GM12878 (cell line): ENCODE data around the gene GAS6. TPM values are rescaled to one million over a fixed set of nuclear protein-coding genes. Genes with fewer than 3 reads are reported as not detected.

Experiments used
- ATAC-seq: fragments of 200-7000 bp; cut with Tn5 transposase; 3 replicates; pipeline ENCODE4 v1.9.1; 2020; ENCODE audit warnings: mild to moderate bottlenecking, moderate library complexity
- BruUV-seq: library from RNA; stranded (reverse); fragments of 400-500 nt; replicated peaks from 2 replicates; lab custom pipeline; 2021; lab: Mats Ljungman, UMichigan
- CTCF ChIA-PET: fragments of 300-600 bp; sonication (Branson Sonifier 250); formaldehyde crosslinking; extraction: SDS; loops from one replicate; lab custom pipeline; 2021; ENCODE audit warnings: inconsistent platforms; lab: Yijun Ruan, JAX
- POLR2A ChIA-PET: fragments of 350-600 bp; formaldehyde crosslinking; extraction: SDS; loops from one replicate; lab custom pipeline; 2021; ENCODE audit warnings: inconsistent platforms; lab: Charles Lee
- RAD21 ChIA-PET: fragments of 300-600 bp; sonication (Branson Sonifier 250); formaldehyde crosslinking; loops from one replicate; lab custom pipeline; 2023; ENCODE audit warnings: antibody characterized with exemption; ENCODE audit not compliant: unreplicated experiment; lab: Charles Lee
- SMC1A ChIA-PET: fragments of 300-600 bp; sonication (Branson Sonifier 250); formaldehyde crosslinking; loops from one replicate; lab custom pipeline; 2023; ENCODE audit not compliant: unreplicated experiment, uncharacterized antibody; lab: Charles Lee
- DNase-seq: peaks from one replicate; pipeline ENCODE4 v3.0.0-alpha.2; 2011; ENCODE audit warnings: low read depth, low spot score
- FAIRE-seq: peaks from 3 replicates; lab custom pipeline; 2011; peaks lifted over from hg19 to GRCh38; lab: Jason Lieb, UNC
- H2AFZ ChIP-seq: 2 replicates; pipeline ENCODE4 v1.6.0; 2011; ENCODE audit warnings: low read depth, low read length, control low read depth; ENCODE audit not compliant: control insufficient read depth
- H3K27ac ChIP-seq: 2 replicates; pipeline ENCODE4 v1.5.1; 2011; ENCODE audit warnings: control low read depth; ENCODE audit not compliant: control insufficient read depth, insufficient read depth
- H3K27me3 ChIP-seq, 2 experiments: replicated peaks in 1 of 2; 2 replicates each; pipeline versions ENCODE4 v1.6.0 to v1.6.1; 2011; ENCODE audit warnings: low read length in 1 of 2; ENCODE audit not compliant: control insufficient read depth in 2 of 2, insufficient read depth in 2 of 2
- H3K36me3 ChIP-seq, 2 experiments: 2 replicates each; pipeline ENCODE4 v1.5.1; 2011; ENCODE audit warnings: low read length in 1 of 2; ENCODE audit not compliant: control insufficient read depth in 2 of 2, insufficient read depth in 2 of 2
- H3K4me1 ChIP-seq: 2 replicates; pipeline ENCODE4 v1.6.1; 2011; ENCODE audit warnings: mild to moderate bottlenecking, low read length, moderate library complexity, mixed read lengths; ENCODE audit not compliant: control insufficient read depth, insufficient read depth
- H3K4me2 ChIP-seq: 2 replicates; pipeline ENCODE4 v1.6.0; 2011; ENCODE audit warnings: control low read depth; ENCODE audit not compliant: control insufficient read depth, insufficient read depth
- H3K4me3 ChIP-seq: fragments of 200-600 bp; sonication (generic); 2 replicates; pipeline ENCODE4 v1.5.1; 2016
- H3K79me2 ChIP-seq: 2 replicates; pipeline ENCODE4 v1.6.0; 2011; ENCODE audit warnings: low read length; ENCODE audit not compliant: control insufficient read depth, insufficient read depth
- H3K9ac ChIP-seq: 2 replicates; pipeline ENCODE4 v1.8.0; 2011; ENCODE audit warnings: low read length, control low read depth, mixed read lengths; ENCODE audit not compliant: control insufficient read depth, insufficient read depth
- H3K9me3 ChIP-seq: replicated peaks from 3 replicates; pipeline ENCODE4 v1.5.1; 2011; ENCODE audit warnings: mild to moderate bottlenecking, low read length; ENCODE audit not compliant: control insufficient read depth, insufficient read depth
- H4K20me1 ChIP-seq: 2 replicates; pipeline ENCODE4 v1.6.0; 2011; ENCODE audit not compliant: control insufficient read depth, insufficient read depth
- BACH1 ChIP-seq: fragments of 450-650 bp; IDR thresholded peaks from 2 replicates; pipeline ENCODE4 v1.6.1; 2017; ENCODE audit warnings: mild to moderate bottlenecking, borderline replicate concordance
- BMI1 ChIP-seq: fragments of 450-650 bp; IDR thresholded peaks from 2 replicates; pipeline ENCODE4 v1.6.1; 2016; ENCODE audit warnings: mild to moderate bottlenecking, moderate library complexity, borderline replicate concordance
- BRCA1 ChIP-seq: IDR thresholded peaks from 2 replicates; pipeline ENCODE4 v1.6.1; 2011; ENCODE audit warnings: low read depth, low read length, improper control_type of control experiment
- HCFC1 ChIP-seq: fragments of 150-350 bp; IDR thresholded peaks from 2 replicates; pipeline ENCODE4 v1.6.1; 2014; ENCODE audit warnings: low read length
- PAX5 ChIP-seq: IDR thresholded peaks from 2 replicates; pipeline ENCODE4 v1.6.1; 2011; ENCODE audit warnings: low read depth, low read length, borderline replicate concordance
- ZNF622 ChIP-seq: fragments of 450-650 bp; IDR thresholded peaks from 2 replicates; pipeline ENCODE4 v1.6.1; 2017; ENCODE audit warnings: mild to moderate bottlenecking, inconsistent platforms
- WGBS: methylation state at CpG from one replicate; pipeline ENCODE4 v1.1.6; 2016; ENCODE audit warnings: low lambda C conversion rate; ENCODE audit not compliant: insufficient replicate concordance, insufficient coverage; ENCODE audit errors: missing lambda C conversion rate; 5-methylcytosine and 5-hydroxymethylcytosine counted together
- in situ Hi-C: fragments of 300-500 bp; cut with MboI; formaldehyde crosslinking; loops from 9 replicates; pipeline ENCODE4 v1.14.3; 2018; ENCODE audit warnings: mixed read lengths
- intact Hi-C: fragments of 100-400 bp; cut with micrococcal nuclease; formaldehyde crosslinking; loops from one replicate; pipeline ENCODE4 v1.14.2; 2022; ENCODE audit not compliant: unreplicated experiment
- polyA plus RNA-seq, 11 experiments: library from polyadenylated mRNA; depleted of rRNA in 4 of 11; unstranded in 6 of 11; stranded (reverse) in 5 of 11; fragments of >200 nt; fragmentation: Nextera tagmentation in 4 of 11; fragmentation: Illumina TruSeq in 1 of 11; extraction: Ambion mirVana in 4 of 11; extraction: Trizol in 1 of 11; gene quantifications; 1 replicate in 1 of 11; 2 replicates in 10 of 11; pipeline versions ENCODE4 v1.2.1 to v1.2.3, GENCODE V29; 2011 to 2016; ENCODE audit warnings: inconsistent platforms in 2 of 11, missing spikeins in 2 of 11, low read depth in 1 of 11
- total RNA-seq, 4 experiments: library from RNA; depleted of rRNA in 3 of 4; stranded (reverse); fragments of >200 nt in 3 of 4; fragmentation: Illumina TruSeq in 1 of 4; extraction: Trizol in 1 of 4; gene quantifications; 2 replicates each; pipeline versions ENCODE4 v1.2.1 to v1.2.3, GENCODE V29; 2013 to 2021
- TF ChIP-seq, protein P1 (sequence below): fragments of 450-650 bp; formaldehyde crosslinking; IDR thresholded peaks from 2 replicates; pipeline ENCODE4 v1.4.0; 2022; ENCODE audit warnings: mild to moderate bottlenecking, moderate library complexity

GAS6 gene
- total and polyA plus RNA-seq, 10 of the 15 experiments (the other 5 are each of a cell fraction or from before 2014, with no cell fraction given): 0.03 to 0.59 (median 0.10) TPM; not detected in 2

- in situ Hi-C loops (loop anchor here (10.0 kb wide), 1 partner anchor 62 kb away; no protein-coding TSS in a partner anchor), intact Hi-C loops (no loop called here)
- Histone ChIP-seq H4K20me1 (no peaks in the 10 kb centered on the region), H3K27me3 (no peaks in the 10 kb centered on the region), H3K4me2 (no peak overlapping the region), H3K9me3 (no peaks in the 10 kb centered on the region), H3K27ac (no peak overlapping the region), H2AFZ (no peak overlapping the region), H3K79me2 (no peaks in the 10 kb centered on the region), H3K4me1 (no peaks in the 10 kb centered on the region), H3K36me3 (no peaks in the 10 kb centered on the region), H3K9ac (no peak overlapping the region), H3K4me3 (no peak overlapping the region)
- no TSS peak for BruUV-seq
- ChIA-PET CTCF (no interaction called here), SMC1A (no interaction called here), POLR2A (no interaction called here), RAD21 (no interaction called here)
- WGBS: 87% methylated on average over 25 of the region's 25 CpGs
- DNase-seq (no peak), FAIRE-seq (no peak), ATAC-seq (no peak)
- no peak for TF ChIP-seq ZNF622
- TF ChIP-seq, protein P1, sequence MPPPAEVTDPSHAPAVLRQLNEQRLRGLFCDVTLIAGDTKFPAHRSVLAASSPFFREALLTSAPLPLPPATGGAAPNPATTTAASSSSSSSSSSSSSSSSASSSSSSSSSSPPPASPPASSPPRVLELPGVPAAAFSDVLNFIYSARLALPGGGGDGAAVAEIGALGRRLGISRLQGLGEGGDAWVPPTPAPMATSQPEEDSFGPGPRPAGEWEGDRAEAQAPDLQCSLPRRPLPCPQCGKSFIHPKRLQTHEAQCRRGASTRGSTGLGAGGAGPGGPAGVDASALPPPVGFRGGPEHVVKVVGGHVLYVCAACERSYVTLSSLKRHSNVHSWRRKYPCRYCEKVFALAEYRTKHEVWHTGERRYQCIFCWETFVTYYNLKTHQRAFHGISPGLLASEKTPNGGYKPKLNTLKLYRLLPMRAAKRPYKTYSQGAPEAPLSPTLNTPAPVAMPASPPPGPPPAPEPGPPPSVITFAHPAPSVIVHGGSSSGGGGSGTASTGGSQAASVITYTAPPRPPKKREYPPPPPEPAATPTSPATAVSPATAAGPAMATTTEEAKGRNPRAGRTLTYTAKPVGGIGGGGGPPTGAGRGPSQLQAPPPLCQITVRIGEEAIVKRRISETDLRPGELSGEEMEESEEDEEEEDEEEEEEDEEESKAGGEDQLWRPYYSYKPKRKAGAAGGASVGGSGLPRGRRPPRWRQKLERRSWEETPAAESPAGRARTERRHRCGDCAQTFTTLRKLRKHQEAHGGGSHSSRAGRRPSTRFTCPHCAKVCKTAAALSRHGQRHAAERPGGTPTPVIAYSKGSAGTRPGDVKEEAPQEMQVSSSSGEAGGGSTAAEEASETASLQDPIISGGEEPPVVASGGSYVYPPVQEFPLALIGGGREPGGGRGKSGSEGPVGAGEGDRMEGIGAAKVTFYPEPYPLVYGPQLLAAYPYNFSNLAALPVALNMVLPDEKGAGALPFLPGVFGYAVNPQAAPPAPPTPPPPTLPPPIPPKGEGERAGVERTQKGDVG (CRISPR knock-in tag): no peak
- no peak for TF ChIP-seq BRCA1
- no peak for TF ChIP-seq BMI1
- TF ChIP-seq BACH1: no peak
- no peak for TF ChIP-seq HCFC1
- no peak for TF ChIP-seq PAX5
Measured at GRCh38 chr13:113833111-113833830, 30.6 kb downstream of the GAS6 start.
